ENCODE measurements around the gene USP3. TPM values are rescaled to one million over a fixed set of nuclear protein-coding genes. Genes with fewer than 3 reads are reported as not detected.

The USP3 gene
- total and polyA plus RNA-seq, 4 donors: 8.5 to 25.4 (median 14.8) TPM

GRCh38 chr15:63530235-63530634 is 25.8 kb downstream of the USP3 start:
- Histone ChIP-seq H3K9me3 (ENCODE audit: control insufficient read depth in 4 of 4, low read length in 3 of 4) (no peaks in the 10 kb centered on the region), H3K36me3 (ENCODE audit: control insufficient read depth in 4 of 4, insufficient read depth in 3 of 4, low read depth in 1 of 4, low read length in 3 of 4) (no peaks in the 10 kb centered on the region), H3K27me3 (ENCODE audit: control insufficient read depth in 4 of 4, insufficient read depth in 4 of 4, low read length in 3 of 4) (no peaks in the 10 kb centered on the region), H3K4me1 (ENCODE audit: control insufficient read depth in 4 of 4, insufficient read depth in 4 of 4, low read length in 3 of 4) (peaks cover 4 to 16% (median 8%) of the 10 kb centered on the region in 4 donors), H3K4me3 (ENCODE audit: low read depth in 1 of 3, low read length in 3 of 3) (no peak overlapping the region), H3K27ac (ENCODE audit: low read depth in 1 of 2, low read length in 2 of 2) (no peak overlapping the region), H3K9ac (ENCODE audit: low read depth in 1 of 2, low read length in 2 of 2) (no peak overlapping the region)
- no peak for DNase-seq (ENCODE audit: low spot score)
- no peak for TF ChIP-seq YY1 (IDR thresholded peaks at IDR 0.05)
- TF ChIP-seq FOXA2 (IDR thresholded peaks at IDR 0.05): no peak
- no peak for TF ChIP-seq EGR1 (IDR thresholded peaks at IDR 0.05; ENCODE audit: low read depth in 2 of 2)
- TF ChIP-seq TAF1 (conservative IDR thresholded peaks at IDR 0.05): no peak
- no peak for TF ChIP-seq SP1 (IDR thresholded peaks at IDR 0.05)
- TF ChIP-seq, protein P1, sequence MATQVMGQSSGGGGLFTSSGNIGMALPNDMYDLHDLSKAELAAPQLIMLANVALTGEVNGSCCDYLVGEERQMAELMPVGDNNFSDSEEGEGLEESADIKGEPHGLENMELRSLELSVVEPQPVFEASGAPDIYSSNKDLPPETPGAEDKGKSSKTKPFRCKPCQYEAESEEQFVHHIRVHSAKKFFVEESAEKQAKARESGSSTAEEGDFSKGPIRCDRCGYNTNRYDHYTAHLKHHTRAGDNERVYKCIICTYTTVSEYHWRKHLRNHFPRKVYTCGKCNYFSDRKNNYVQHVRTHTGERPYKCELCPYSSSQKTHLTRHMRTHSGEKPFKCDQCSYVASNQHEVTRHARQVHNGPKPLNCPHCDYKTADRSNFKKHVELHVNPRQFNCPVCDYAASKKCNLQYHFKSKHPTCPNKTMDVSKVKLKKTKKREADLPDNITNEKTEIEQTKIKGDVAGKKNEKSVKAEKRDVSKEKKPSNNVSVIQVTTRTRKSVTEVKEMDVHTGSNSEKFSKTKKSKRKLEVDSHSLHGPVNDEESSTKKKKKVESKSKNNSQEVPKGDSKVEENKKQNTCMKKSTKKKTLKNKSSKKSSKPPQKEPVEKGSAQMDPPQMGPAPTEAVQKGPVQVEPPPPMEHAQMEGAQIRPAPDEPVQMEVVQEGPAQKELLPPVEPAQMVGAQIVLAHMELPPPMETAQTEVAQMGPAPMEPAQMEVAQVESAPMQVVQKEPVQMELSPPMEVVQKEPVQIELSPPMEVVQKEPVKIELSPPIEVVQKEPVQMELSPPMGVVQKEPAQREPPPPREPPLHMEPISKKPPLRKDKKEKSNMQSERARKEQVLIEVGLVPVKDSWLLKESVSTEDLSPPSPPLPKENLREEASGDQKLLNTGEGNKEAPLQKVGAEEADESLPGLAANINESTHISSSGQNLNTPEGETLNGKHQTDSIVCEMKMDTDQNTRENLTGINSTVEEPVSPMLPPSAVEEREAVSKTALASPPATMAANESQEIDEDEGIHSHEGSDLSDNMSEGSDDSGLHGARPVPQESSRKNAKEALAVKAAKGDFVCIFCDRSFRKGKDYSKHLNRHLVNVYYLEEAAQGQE (IDR thresholded peaks at IDR 0.05): no peak
- TF ChIP-seq, protein P2, sequence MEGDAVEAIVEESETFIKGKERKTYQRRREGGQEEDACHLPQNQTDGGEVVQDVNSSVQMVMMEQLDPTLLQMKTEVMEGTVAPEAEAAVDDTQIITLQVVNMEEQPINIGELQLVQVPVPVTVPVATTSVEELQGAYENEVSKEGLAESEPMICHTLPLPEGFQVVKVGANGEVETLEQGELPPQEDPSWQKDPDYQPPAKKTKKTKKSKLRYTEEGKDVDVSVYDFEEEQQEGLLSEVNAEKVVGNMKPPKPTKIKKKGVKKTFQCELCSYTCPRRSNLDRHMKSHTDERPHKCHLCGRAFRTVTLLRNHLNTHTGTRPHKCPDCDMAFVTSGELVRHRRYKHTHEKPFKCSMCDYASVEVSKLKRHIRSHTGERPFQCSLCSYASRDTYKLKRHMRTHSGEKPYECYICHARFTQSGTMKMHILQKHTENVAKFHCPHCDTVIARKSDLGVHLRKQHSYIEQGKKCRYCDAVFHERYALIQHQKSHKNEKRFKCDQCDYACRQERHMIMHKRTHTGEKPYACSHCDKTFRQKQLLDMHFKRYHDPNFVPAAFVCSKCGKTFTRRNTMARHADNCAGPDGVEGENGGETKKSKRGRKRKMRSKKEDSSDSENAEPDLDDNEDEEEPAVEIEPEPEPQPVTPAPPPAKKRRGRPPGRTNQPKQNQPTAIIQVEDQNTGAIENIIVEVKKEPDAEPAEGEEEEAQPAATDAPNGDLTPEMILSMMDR (IDR thresholded peaks at IDR 0.05; ENCODE audit: low read depth, low read length, missing input control): no peak
- TF ChIP-seq HNF4G (IDR thresholded peaks at IDR 0.05): no peak
- WGBS: 93% methylated on average over 7 of the region's 7 CpGs

DNA sequence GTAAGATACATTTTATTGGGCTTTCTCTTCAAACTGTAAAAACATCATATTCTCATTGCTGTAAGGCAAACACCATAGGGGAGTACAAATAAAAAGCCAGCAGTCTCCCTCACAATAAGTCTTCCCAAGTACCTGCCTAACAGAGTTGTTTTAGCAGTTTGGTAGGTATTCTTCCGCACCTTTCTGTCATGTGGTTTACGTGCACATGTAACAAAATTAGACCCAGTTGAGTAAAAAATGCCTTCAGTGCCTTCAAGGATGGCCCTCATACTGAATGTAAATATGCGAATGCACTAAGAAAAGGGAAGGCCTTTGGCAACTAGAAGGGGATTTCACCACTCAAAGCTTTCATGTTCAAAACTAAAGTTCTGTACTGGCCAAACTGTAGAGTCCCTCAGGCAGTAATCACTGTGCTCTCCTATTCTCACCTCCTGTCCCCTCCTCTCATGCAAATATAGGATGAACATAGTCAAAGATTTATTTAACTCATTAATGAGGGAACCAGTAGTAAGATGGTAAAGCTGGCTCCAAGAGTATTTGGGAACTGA is 26.4 kb downstream of the USP3 start:
- no peak for DNase-seq (ENCODE audit: low spot score)
- H3K27me3 ChIP-seq (ENCODE audit: control insufficient read depth in 4 of 4, insufficient read depth in 4 of 4, low read length in 3 of 4): no peaks in the 10 kb centered on the region
- no peak overlapping the region for H3K4me3 ChIP-seq (ENCODE audit: low read depth in 1 of 3, low read length in 3 of 3)
- TF ChIP-seq JUND (IDR thresholded peaks at IDR 0.05) (no peak), ATF3 (IDR thresholded peaks at IDR 0.05) (no peak), HNF4A (conservative IDR thresholded peaks at IDR 0.05) (no peak), EGR1 (IDR thresholded peaks at IDR 0.05; ENCODE audit: low read depth in 2 of 2) (no peak), RAD21 (IDR thresholded peaks at IDR 0.05) (no peak), TAF1 (conservative IDR thresholded peaks at IDR 0.05) (no peak), GABPA (IDR thresholded peaks at IDR 0.05 in 1 of 2, conservative IDR thresholded peaks at IDR 0.05 in 1 of 2) (no peak), HNF4G (IDR thresholded peaks at IDR 0.05) (no peak), SP1 (IDR thresholded peaks at IDR 0.05) (no peak)
- TF ChIP-seq, protein P3, sequence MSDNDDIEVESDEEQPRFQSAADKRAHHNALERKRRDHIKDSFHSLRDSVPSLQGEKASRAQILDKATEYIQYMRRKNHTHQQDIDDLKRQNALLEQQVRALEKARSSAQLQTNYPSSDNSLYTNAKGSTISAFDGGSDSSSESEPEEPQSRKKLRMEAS (IDR thresholded peaks at IDR 0.05): no peak
- TF ChIP-seq, protein P1 (IDR thresholded peaks at IDR 0.05): no peak
- H3K9ac ChIP-seq (ENCODE audit: low read depth in 1 of 2, low read length in 2 of 2): no peak overlapping the region
- H3K27ac ChIP-seq (ENCODE audit: low read depth in 1 of 2, low read length in 2 of 2): no peak overlapping the region
- peaks cover 4 to 15% (median 7%) of the 10 kb centered on the region in 4 donors for H3K4me1 ChIP-seq (ENCODE audit: control insufficient read depth in 4 of 4, insufficient read depth in 4 of 4, low read length in 3 of 4)
- H3K36me3 ChIP-seq (ENCODE audit: control insufficient read depth in 4 of 4, insufficient read depth in 3 of 4, low read depth in 1 of 4, low read length in 3 of 4): no peaks in the 10 kb centered on the region
- H3K9me3 ChIP-seq (ENCODE audit: control insufficient read depth in 4 of 4, low read length in 3 of 4): no peaks in the 10 kb centered on the region
- WGBS: 94% methylated on average over 3 of the region's 3 CpGs

Data from liver (tissue), 9 donors.